Parathyroid adenoma (tissue), 2 donors: ENCODE data around the gene DTNB.

Experiments used
- H2AFZ ChIP-seq: fragments of 300-600 bp; sonication (generic); one replicate; pipeline ENCODE4 v1.7.0; 2017; ENCODE audit warnings: antibody characterized with exemption, mild to moderate bottlenecking
- H3K27ac ChIP-seq: fragments of 300-600 bp; sonication (generic); one replicate; pipeline ENCODE4 v1.7.0; 2017
- H3K27me3 ChIP-seq: fragments of 300-600 bp; sonication (generic); one replicate; pipeline ENCODE4 v1.7.0; 2017; ENCODE audit warnings: low read length; ENCODE audit not compliant: control insufficient read depth, insufficient read depth
- H3K36me3 ChIP-seq: fragments of 300-600 bp; sonication (generic); one replicate; pipeline ENCODE4 v1.7.0; 2017; ENCODE audit warnings: low read length; ENCODE audit not compliant: control insufficient read depth, insufficient read depth
- H3K4me1 ChIP-seq: fragments of 300-600 bp; sonication (generic); one replicate; pipeline ENCODE4 v1.7.0; 2017; ENCODE audit warnings: control low read depth
- H3K4me2 ChIP-seq: fragments of 300-600 bp; sonication (generic); one replicate; pipeline ENCODE4 v1.7.0; 2017; ENCODE audit warnings: low read length
- H3K4me3 ChIP-seq: fragments of 300-600 bp; sonication (generic); one replicate; pipeline ENCODE4 v1.7.0; 2017; ENCODE audit warnings: low read depth, low read length
- H3K79me2 ChIP-seq: fragments of 300-600 bp; sonication (generic); one replicate; pipeline ENCODE4 v1.7.0; 2017; ENCODE audit warnings: control low read depth
- H3K9ac ChIP-seq: fragments of 300-600 bp; sonication (generic); one replicate; pipeline ENCODE4 v1.7.0; 2017; ENCODE audit warnings: mild to moderate bottlenecking
- H3K9me3 ChIP-seq: fragments of 300-600 bp; sonication (generic); one replicate; pipeline ENCODE4 v1.7.0; 2017; ENCODE audit warnings: low read length; ENCODE audit not compliant: control insufficient read depth
- TF ChIP-seq, protein P1 (sequence below): fragments of 300-600 bp; sonication (generic); IDR thresholded peaks from one replicate; pipeline ENCODE4 v1.7.0; 2017; ENCODE audit warnings: antibody characterized with exemption, mild to moderate bottlenecking
- donor health status: primary hyperparathyroidism.

DTNB gene

GRCh38 chr2:25358249-25358815 is 315.0 kb downstream of the DTNB start:
- Histone ChIP-seq H3K4me2 (no peak overlapping the region), H3K27me3 (no peaks in the 10 kb centered on the region), H2AFZ (no peak overlapping the region), H3K36me3 (no peaks in the 10 kb centered on the region), H3K4me1 (no peaks in the 10 kb centered on the region), H3K9ac (no peak overlapping the region), H3K79me2 (no peaks in the 10 kb centered on the region), H3K4me3 (no peak overlapping the region), H3K27ac (no peak overlapping the region), H3K9me3 (no peaks in the 10 kb centered on the region)
- TF ChIP-seq, protein P1, sequence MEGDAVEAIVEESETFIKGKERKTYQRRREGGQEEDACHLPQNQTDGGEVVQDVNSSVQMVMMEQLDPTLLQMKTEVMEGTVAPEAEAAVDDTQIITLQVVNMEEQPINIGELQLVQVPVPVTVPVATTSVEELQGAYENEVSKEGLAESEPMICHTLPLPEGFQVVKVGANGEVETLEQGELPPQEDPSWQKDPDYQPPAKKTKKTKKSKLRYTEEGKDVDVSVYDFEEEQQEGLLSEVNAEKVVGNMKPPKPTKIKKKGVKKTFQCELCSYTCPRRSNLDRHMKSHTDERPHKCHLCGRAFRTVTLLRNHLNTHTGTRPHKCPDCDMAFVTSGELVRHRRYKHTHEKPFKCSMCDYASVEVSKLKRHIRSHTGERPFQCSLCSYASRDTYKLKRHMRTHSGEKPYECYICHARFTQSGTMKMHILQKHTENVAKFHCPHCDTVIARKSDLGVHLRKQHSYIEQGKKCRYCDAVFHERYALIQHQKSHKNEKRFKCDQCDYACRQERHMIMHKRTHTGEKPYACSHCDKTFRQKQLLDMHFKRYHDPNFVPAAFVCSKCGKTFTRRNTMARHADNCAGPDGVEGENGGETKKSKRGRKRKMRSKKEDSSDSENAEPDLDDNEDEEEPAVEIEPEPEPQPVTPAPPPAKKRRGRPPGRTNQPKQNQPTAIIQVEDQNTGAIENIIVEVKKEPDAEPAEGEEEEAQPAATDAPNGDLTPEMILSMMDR, result no peak

DNA sequence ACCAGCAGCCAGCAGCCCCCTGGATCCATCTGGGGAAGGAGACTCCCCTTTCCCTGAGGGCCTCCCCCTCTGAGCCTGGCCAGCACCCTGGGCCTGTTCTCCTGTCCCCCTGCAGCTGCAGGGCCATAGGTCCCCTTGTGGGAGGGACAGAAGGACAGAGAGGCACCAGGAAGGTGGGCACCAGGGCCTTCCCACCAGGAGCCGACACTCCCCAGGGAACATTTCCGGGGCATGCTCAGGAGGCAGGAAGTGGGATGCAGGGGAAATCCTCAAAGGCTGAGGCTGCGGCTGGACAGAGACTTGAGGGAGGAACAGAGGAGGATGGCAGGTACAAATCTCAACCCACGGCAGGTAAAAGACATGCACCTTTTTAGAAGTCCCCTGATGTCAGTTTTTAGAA is 317.3 kb downstream of the DTNB start:
- Histone ChIP-seq H3K4me3 (no peak overlapping the region), H3K9me3 (no peaks in the 10 kb centered on the region)

GRCh38 chr2:25355270-25355669 is 318.1 kb downstream of the DTNB start:
- Histone ChIP-seq H3K9me3 (no peaks in the 10 kb centered on the region), H3K27ac (no peak overlapping the region), H3K4me3 (no peak overlapping the region), H3K9ac (no peak overlapping the region), H3K4me2 (no peak overlapping the region), H3K27me3 (no peaks in the 10 kb centered on the region), H2AFZ (no peak overlapping the region), H3K4me1 (no peaks in the 10 kb centered on the region), H3K36me3 (no peaks in the 10 kb centered on the region), H3K79me2 (no peaks in the 10 kb centered on the region)
- TF ChIP-seq, protein P1, result no peak

More for the DNA sequence above, 317.3 kb downstream of the DTNB start:
- no peak overlapping the region for H3K9ac ChIP-seq
- TF ChIP-seq, protein P1, result no peak
- H3K36me3 ChIP-seq, result no peaks in the 10 kb centered on the region
- H3K4me2 ChIP-seq, result no peak overlapping the region
- no peaks in the 10 kb centered on the region for H3K4me1 ChIP-seq
- H2AFZ ChIP-seq, result no peak overlapping the region
- H3K27ac ChIP-seq, result no peak overlapping the region
- no peaks in the 10 kb centered on the region for H3K79me2 ChIP-seq
- H3K27me3 ChIP-seq, result no peaks in the 10 kb centered on the region

GRCh38 chr2:25354116-25354515 is 319.3 kb downstream of the DTNB start:
- TF ChIP-seq, protein P1, result no peak
- Histone ChIP-seq H3K4me2 (no peak overlapping the region), H3K36me3 (no peaks in the 10 kb centered on the region), H3K9me3 (no peaks in the 10 kb centered on the region), H3K4me3 (no peak overlapping the region), H3K4me1 (no peaks in the 10 kb centered on the region), H3K27ac (no peak overlapping the region), H3K9ac (no peak overlapping the region), H3K27me3 (no peaks in the 10 kb centered on the region), H3K79me2 (no peaks in the 10 kb centered on the region), H2AFZ (no peak overlapping the region)

DNA sequence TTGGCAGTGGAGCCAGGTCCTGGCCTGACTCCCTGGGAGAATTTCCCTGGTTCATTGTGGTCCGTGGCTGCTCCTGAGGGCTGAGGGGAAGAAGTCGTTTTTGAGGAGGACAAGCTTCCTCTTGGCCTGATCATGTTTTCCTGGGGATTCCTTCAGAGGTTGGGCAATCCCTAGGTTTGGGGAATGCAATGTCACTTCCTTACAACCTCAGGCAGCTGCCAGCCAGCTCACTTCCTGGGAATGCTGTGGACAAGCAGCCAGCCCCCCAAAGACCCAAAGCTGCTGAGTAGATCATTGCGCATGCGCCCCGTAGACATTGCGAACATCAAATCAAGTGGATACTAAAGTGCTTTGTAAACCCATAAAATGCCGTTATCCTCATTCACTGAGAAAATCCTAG is 324.0 kb downstream of the DTNB start:
- no peaks in the 10 kb centered on the region for H3K27me3 ChIP-seq
- H3K27ac ChIP-seq, result no peak overlapping the region
- no peaks in the 10 kb centered on the region for H3K4me1 ChIP-seq
- H3K4me3 ChIP-seq, result no peak overlapping the region
- no peaks in the 10 kb centered on the region for H3K36me3 ChIP-seq
- no peak overlapping the region for H3K9ac ChIP-seq
- TF ChIP-seq, protein P1, result no peak
- no peak overlapping the region for H3K4me2 ChIP-seq
- no peaks in the 10 kb centered on the region for H3K9me3 ChIP-seq
- no peak overlapping the region for H2AFZ ChIP-seq
- H3K79me2 ChIP-seq, result no peaks in the 10 kb centered on the region
